Measurements from ENCODE around the gene CACNA2D4. TPM values are rescaled to one million over a fixed set of nuclear protein-coding genes. Genes with fewer than 3 reads are reported as not detected.

The CACNA2D4 gene
- total and polyA plus RNA-seq, 2 of the 13 experiments (the other 11 are each of a cell fraction or from before 2014, with no cell fraction given) = 14.2 to 136 TPM

DNA sequence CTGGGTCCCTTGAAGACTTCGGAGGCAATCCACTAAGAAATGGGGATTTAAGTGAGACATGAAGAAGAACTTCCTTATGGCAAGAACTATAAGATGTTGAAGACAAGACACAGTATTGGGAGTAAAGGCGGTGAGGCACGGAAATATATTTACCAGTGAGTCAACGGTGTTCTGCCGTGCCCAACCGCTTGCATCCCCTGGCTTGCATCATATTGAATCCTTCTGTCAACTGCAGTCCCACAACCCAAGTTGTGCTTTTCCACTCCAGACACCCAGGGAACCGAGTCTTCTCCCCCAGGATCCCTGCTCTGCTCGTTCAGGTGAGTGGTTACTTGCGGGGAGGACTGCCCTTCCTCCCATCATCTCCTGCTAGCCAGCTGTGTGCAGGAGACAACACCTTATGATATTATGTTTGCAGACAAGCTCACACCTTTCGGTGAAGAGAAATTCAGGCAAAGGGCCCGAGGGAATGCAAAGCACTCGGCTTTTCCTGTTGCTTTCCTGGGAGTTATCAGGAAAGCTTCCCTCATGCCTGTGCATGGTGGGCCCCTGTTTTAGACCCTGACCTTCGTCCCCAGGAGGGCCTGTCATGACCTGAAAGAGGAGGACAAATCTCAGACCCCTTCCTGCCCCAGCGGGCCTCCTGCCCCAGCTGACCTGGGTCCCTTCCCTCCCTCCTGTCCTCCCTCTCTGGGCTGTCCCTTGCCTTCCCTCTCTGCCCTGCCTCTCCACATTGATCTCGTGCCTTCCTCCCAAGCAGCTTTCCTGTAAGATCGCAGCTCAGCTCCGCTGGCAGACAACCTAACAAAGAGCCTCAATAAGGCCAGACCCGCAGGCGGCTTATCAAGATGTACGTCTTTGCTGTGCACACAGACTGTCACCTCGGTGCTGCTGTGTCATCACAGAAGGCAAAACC lies 102.4 kb downstream of the CACNA2D4 start (continued):
- TF ChIP-seq EP300 (IDR thresholded peaks at IDR 0.05; ENCODE audit: low read depth in 2 of 2, low read length in 2 of 2) (peak in 1 of 2 experiments; percentile 55; a peak in 1 of 4 replicates), EP300 (CRISPR knock-in tag; IDR thresholded peaks at IDR 0.05; ENCODE audit: borderline replicate concordance) (no peak), ZBTB7A (CRISPR knock-in tag; IDR thresholded peaks at IDR 0.05) (peak; percentile 63; the same call in 1 of the 2 replicates), HNF4A (CRISPR knock-in tag; IDR thresholded peaks at IDR 0.05) (peak; percentile 76), FOXA3 (CRISPR knock-in tag; IDR thresholded peaks at IDR 0.05) (peak; percentile 43; the same call in 1 of the 2 replicates), ELF3 (CRISPR knock-in tag; IDR thresholded peaks at IDR 0.05) (peak; percentile 32), ZNF768 (CRISPR knock-in tag; IDR thresholded peaks at IDR 0.05) (peak; percentile 57; the same call in 1 of the 2 replicates), TARDBP (CRISPR knock-in tag; IDR thresholded peaks at IDR 0.05) (0 out of 2 replicates have a peak, but pooled peaks have one; percentile 50), STAT5B (CRISPR knock-in tag; IDR thresholded peaks at IDR 0.05) (no peak), ZNF556 (CRISPR knock-in tag; IDR thresholded peaks at IDR 0.05; ENCODE audit: borderline replicate concordance) (peak; percentile 78; the same call in 1 of the 2 replicates), CENPX (CRISPR knock-in tag; IDR thresholded peaks at IDR 0.05) (no peak), NCOR1 (IDR thresholded peaks at IDR 0.05; ENCODE audit: borderline replicate concordance, low read length) (0 out of 2 replicates have a peak, but pooled peaks have one; percentile 30), ETV6 (CRISPR knock-in tag; conservative IDR thresholded peaks at IDR 0.05) (no peak), NR2F1 (CRISPR knock-in tag; IDR thresholded peaks at IDR 0.05) (0 out of 4 replicates have a peak, but pooled peaks of 1 of the 2 experiments have one; percentile 9), ZNF101 (CRISPR knock-in tag; IDR thresholded peaks at IDR 0.05; ENCODE audit: borderline replicate concordance, low read depth) (no peak), PRMT3 (CRISPR knock-in tag; IDR thresholded peaks at IDR 0.05; ENCODE audit: borderline replicate concordance, low read depth) (no peak), TEAD3 (CRISPR knock-in tag; optimal IDR thresholded peaks at IDR 0.05; ENCODE audit: borderline replicate concordance) (peak; percentile 11), PHF21A (CRISPR knock-in tag; IDR thresholded peaks at IDR 0.05) (peak; percentile 63), ZNF644 (CRISPR knock-in tag; IDR thresholded peaks at IDR 0.05; ENCODE audit: low read depth) (0 out of 2 replicates have a peak, but pooled peaks have one; percentile 25), ZNF292 (CRISPR knock-in tag; IDR thresholded peaks at IDR 0.05; ENCODE audit: borderline replicate concordance, low read depth) (0 out of 2 replicates have a peak, but pooled peaks have one; percentile 36), ZSCAN22 (CRISPR knock-in tag; IDR thresholded peaks at IDR 0.05) (no peak)
- TF ChIP-seq, protein P1, sequence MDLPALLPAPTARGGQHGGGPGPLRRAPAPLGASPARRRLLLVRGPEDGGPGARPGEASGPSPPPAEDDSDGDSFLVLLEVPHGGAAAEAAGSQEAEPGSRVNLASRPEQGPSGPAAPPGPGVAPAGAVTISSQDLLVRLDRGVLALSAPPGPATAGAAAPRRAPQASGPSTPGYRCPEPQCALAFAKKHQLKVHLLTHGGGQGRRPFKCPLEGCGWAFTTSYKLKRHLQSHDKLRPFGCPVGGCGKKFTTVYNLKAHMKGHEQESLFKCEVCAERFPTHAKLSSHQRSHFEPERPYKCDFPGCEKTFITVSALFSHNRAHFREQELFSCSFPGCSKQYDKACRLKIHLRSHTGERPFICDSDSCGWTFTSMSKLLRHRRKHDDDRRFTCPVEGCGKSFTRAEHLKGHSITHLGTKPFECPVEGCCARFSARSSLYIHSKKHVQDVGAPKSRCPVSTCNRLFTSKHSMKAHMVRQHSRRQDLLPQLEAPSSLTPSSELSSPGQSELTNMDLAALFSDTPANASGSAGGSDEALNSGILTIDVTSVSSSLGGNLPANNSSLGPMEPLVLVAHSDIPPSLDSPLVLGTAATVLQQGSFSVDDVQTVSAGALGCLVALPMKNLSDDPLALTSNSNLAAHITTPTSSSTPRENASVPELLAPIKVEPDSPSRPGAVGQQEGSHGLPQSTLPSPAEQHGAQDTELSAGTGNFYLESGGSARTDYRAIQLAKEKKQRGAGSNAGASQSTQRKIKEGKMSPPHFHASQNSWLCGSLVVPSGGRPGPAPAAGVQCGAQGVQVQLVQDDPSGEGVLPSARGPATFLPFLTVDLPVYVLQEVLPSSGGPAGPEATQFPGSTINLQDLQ (CRISPR knock-in tag; IDR thresholded peaks at IDR 0.05) = no peak
- TF ChIP-seq, protein P2, sequence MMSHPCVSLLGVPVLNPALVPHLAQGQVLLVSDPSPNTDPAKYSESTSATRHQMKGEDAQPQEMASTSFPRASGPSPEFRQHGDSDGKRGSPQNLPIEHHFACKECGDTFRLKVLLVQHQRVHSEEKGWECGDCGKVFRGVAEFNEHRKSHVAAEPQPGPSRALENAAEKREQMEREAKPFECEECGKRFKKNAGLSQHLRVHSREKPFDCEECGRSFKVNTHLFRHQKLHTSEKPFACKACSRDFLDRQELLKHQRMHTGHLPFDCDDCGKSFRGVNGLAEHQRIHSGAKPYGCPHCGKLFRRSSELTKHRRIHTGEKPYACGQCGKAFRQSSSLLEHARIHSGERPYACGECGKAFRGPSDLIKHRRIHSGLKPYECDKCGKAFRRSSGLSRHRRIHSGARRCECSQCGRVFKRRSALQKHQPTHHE (CRISPR knock-in tag; IDR thresholded peaks at IDR 0.05; ENCODE audit: borderline replicate concordance) = no peak
- TF ChIP-seq, protein P3, sequence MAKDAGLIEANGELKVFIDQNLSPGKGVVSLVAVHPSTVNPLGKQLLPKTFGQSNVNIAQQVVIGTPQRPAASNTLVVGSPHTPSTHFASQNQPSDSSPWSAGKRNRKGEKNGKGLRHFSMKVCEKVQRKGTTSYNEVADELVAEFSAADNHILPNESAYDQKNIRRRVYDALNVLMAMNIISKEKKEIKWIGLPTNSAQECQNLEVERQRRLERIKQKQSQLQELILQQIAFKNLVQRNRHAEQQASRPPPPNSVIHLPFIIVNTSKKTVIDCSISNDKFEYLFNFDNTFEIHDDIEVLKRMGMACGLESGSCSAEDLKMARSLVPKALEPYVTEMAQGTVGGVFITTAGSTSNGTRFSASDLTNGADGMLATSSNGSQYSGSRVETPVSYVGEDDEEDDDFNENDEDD (CRISPR knock-in tag; IDR thresholded peaks at IDR 0.05; ENCODE audit: borderline replicate concordance) = no peak
